H9 (cell line): Measurements from ENCODE around the gene FASTK. TPM values are rescaled to one million over a fixed set of nuclear protein-coding genes. Genes with fewer than 3 reads are reported as not detected.

ENCODE experiments used
- DNase-seq: peaks from one replicate; pipeline ENCODE4 v3.0.0-alpha.2; 2017
- H2AFZ ChIP-seq: one replicate; pipeline ENCODE4 v1.6.1; 2013; ENCODE audit warnings: mild to moderate bottlenecking, low read length, control low read depth, moderate library complexity
- H2AK5ac ChIP-seq: 2 replicates; pipeline ENCODE4 v1.6.1; 2013; ENCODE audit warnings: low read length, control low read depth, mixed read lengths; ENCODE audit not compliant: insufficient read length
- H2BK120ac ChIP-seq: one replicate; pipeline ENCODE4 v1.6.1; 2013; ENCODE audit warnings: low read depth, mild to moderate bottlenecking, low read length, control low read depth, inconsistent platforms; ENCODE audit not compliant: poor library complexity, severe bottlenecking
- H2BK12ac ChIP-seq: 2 replicates; pipeline ENCODE4 v1.6.1; 2013; ENCODE audit warnings: low read length, control low read depth, mixed read lengths, low read depth; ENCODE audit not compliant: insufficient read length
- H2BK15ac ChIP-seq: 2 replicates; pipeline ENCODE4 v1.6.1; 2013; ENCODE audit warnings: low read depth, low read length, control low read depth
- H2BK20ac ChIP-seq: one replicate; pipeline ENCODE4 v1.6.1; 2013; ENCODE audit warnings: low read depth, mild to moderate bottlenecking, low read length, control low read depth, inconsistent platforms; ENCODE audit not compliant: poor library complexity, severe bottlenecking
- H2BK5ac ChIP-seq: 2 replicates; pipeline ENCODE4 v1.6.1; 2013; ENCODE audit warnings: low read length, control low read depth, mixed read lengths; ENCODE audit not compliant: insufficient read length
- H3K14ac ChIP-seq: 2 replicates; pipeline ENCODE4 v1.6.1; 2013; ENCODE audit warnings: low read length, control low read depth; ENCODE audit not compliant: insufficient read depth
- H3K18ac ChIP-seq: 2 replicates; pipeline ENCODE4 v1.6.1; 2013; ENCODE audit warnings: low read depth, mild to moderate bottlenecking, mixed read lengths, low read length, control low read depth; ENCODE audit not compliant: insufficient read length
- H3K23ac ChIP-seq: 2 replicates; pipeline ENCODE4 v1.6.1; 2013; ENCODE audit warnings: low read length, control low read depth, mixed read lengths, low read depth; ENCODE audit not compliant: insufficient read length
- H3K23me2 ChIP-seq: 2 replicates; pipeline ENCODE4 v1.6.1; 2013; ENCODE audit warnings: low read depth, mild to moderate bottlenecking, mixed read lengths, low read length, control low read depth; ENCODE audit not compliant: insufficient read length, poor library complexity, severe bottlenecking
- H3K27ac ChIP-seq: 2 replicates; pipeline ENCODE4 v1.5.1; 2013; ENCODE audit warnings: low read length, control low read depth, mixed read lengths, low read depth; ENCODE audit not compliant: insufficient read length
- H3K27me3 ChIP-seq: 2 replicates; pipeline ENCODE4 v1.6.1; 2013; ENCODE audit warnings: low read length, control low read depth, inconsistent platforms; ENCODE audit not compliant: insufficient read depth
- H3K4ac ChIP-seq: 2 replicates; pipeline ENCODE4 v1.6.1; 2013; ENCODE audit warnings: low read depth, mild to moderate bottlenecking, control low read depth, inconsistent platforms, low read length, moderate library complexity
- H3K4me1 ChIP-seq: 2 replicates; pipeline ENCODE4 v1.6.1; 2013; ENCODE audit warnings: low read length, control low read depth, inconsistent platforms; ENCODE audit not compliant: insufficient read depth
- H3K4me2 ChIP-seq: 2 replicates; pipeline ENCODE4 v1.6.1; 2013; ENCODE audit warnings: low read length, control low read depth, mixed read lengths; ENCODE audit not compliant: insufficient read length, insufficient read depth
- H3K56ac ChIP-seq: 2 replicates; pipeline ENCODE4 v1.6.1; 2013; ENCODE audit warnings: low read depth, mild to moderate bottlenecking, mixed read lengths, low read length, control low read depth; ENCODE audit not compliant: insufficient read length
- H3K79me1 ChIP-seq: 2 replicates; pipeline ENCODE4 v1.6.1; 2013; ENCODE audit warnings: low read depth, mild to moderate bottlenecking, moderate library complexity, low read length, control low read depth, inconsistent platforms; ENCODE audit not compliant: insufficient read depth, poor library complexity, severe bottlenecking
- H3K79me2 ChIP-seq: 2 replicates; pipeline ENCODE4 v1.6.1; 2013; ENCODE audit warnings: low read length, control low read depth, inconsistent platforms; ENCODE audit not compliant: insufficient read depth
- H3K9ac ChIP-seq: 2 replicates; pipeline ENCODE4 v1.6.1; 2013; ENCODE audit warnings: low read length, control low read depth, mixed read lengths; ENCODE audit not compliant: insufficient read length; ENCODE audit errors: extremely low read depth
- H3K9me3 ChIP-seq: one replicate; pipeline ENCODE4 v1.6.1; 2013; ENCODE audit warnings: low read depth, low read length, inconsistent platforms; ENCODE audit not compliant: control insufficient read depth
- H3T11ph ChIP-seq: one replicate; pipeline ENCODE4 v1.6.1; 2013; ENCODE audit warnings: mild to moderate bottlenecking, low read length, control low read depth, inconsistent platforms
- H4K20me1 ChIP-seq: one replicate; pipeline ENCODE4 v1.6.1; 2013; ENCODE audit not compliant: control insufficient read depth, insufficient read length, insufficient read depth
- H4K5ac ChIP-seq: 2 replicates; pipeline ENCODE4 v1.6.1; 2013; ENCODE audit warnings: low read depth, mild to moderate bottlenecking, mixed read lengths, low read length, control low read depth; ENCODE audit not compliant: insufficient read length
- H4K8ac ChIP-seq: replicated peaks from 2 replicates; pipeline ENCODE4 v1.6.1; 2013; ENCODE audit warnings: low read length, control low read depth, mixed read lengths, low read depth; ENCODE audit not compliant: insufficient read length
- H4K91ac ChIP-seq: 2 replicates; pipeline ENCODE4 v1.6.1; 2013; ENCODE audit warnings: low read depth, mild to moderate bottlenecking, moderate library complexity, mixed read lengths, low read length, control low read depth; ENCODE audit not compliant: insufficient read length
- H3K27ac Mint-ChIP-seq, 3 experiments: 2 replicates in 2 of 3; 3 replicates in 1 of 3; pipeline ENCODE4 v1.8.0; 2020 to 2021; ENCODE audit warnings: mixed read lengths in 3 of 3, mild to moderate bottlenecking in 1 of 3, moderate library complexity in 1 of 3
- H3K27me3 Mint-ChIP-seq: 2 replicates; pipeline ENCODE4 v1.8.0; 2021; ENCODE audit warnings: low read depth, mild to moderate bottlenecking, moderate library complexity, mixed read lengths
- H3K36me3 Mint-ChIP-seq, 3 experiments: 2 replicates in 2 of 3; 3 replicates in 1 of 3; pipeline ENCODE4 v1.8.0; 2020 to 2021; ENCODE audit warnings: low read depth in 3 of 3, mixed read lengths in 3 of 3; ENCODE audit not compliant: insufficient read depth in 1 of 3
- H3K4me1 Mint-ChIP-seq, 2 experiments: 2 replicates each; pipeline ENCODE4 v1.8.0; 2020; ENCODE audit warnings: mixed read lengths in 2 of 2
- H3K4me3 Mint-ChIP-seq, 2 experiments: 2 replicates in 1 of 2; 3 replicates in 1 of 2; pipeline ENCODE4 v1.8.0; 2020 to 2021; ENCODE audit warnings: mild to moderate bottlenecking in 2 of 2, mixed read lengths in 2 of 2, moderate library complexity in 1 of 2
- H3K9me3 Mint-ChIP-seq, 2 experiments: 2 replicates in 1 of 2; 3 replicates in 1 of 2; pipeline ENCODE4 v1.8.0; 2020; ENCODE audit warnings: mild to moderate bottlenecking in 2 of 2, mixed read lengths in 2 of 2, moderate library complexity in 1 of 2
- CTCF ChIP-seq: fragments of 200-600 bp; sonication (generic); conservative IDR thresholded peaks from 3 replicates; pipeline ENCODE4 v1.8.0; 2021; ENCODE audit warnings: antibody characterized with exemption, mild to moderate bottlenecking
- WGBS: extraction: QIAGEN DNeasy Blood & Tissue Kit; methylation state at CpG from one replicate; pipeline ENCODE4 v1.1.7; 2013; ENCODE audit warnings: missing lambda C conversion rate, low lambda C conversion rate, mixed read lengths; ENCODE audit not compliant: insufficient read length; ENCODE audit errors: extremely low coverage; 5-methylcytosine and 5-hydroxymethylcytosine counted together
- total RNA-seq: library from RNA; stranded (reverse); gene quantifications from 2 replicates; pipeline ENCODE4 v1.2.1, GENCODE V29; 2021

FASTK gene
- total RNA-seq, 1 experiment from 2014 or later, result 57.8 TPM

GRCh38 chr7:151119902-151120301 is 39.3 kb upstream of the FASTK start:
- peaks cover 4% of the 10 kb centered on the region for H4K20me1 ChIP-seq
- H3K23me2 ChIP-seq, result no peaks in the 10 kb centered on the region
- H3K14ac ChIP-seq, result no peak overlapping the region
- no peak overlapping the region for H2BK20ac ChIP-seq
- no CpG with 5 or more reads among the region's 27 CpGs for WGBS
- H4K8ac ChIP-seq, result no peak overlapping the region
- no peak overlapping the region for H3T11ph ChIP-seq
- H2BK5ac ChIP-seq, result no peak overlapping the region
- no peaks in the 10 kb centered on the region; the same call in 1 of the 2 replicates for H3K79me2 ChIP-seq
- Mint-ChIP-seq H3K4me1 (peaks cover 17 to 18% of the 10 kb centered on the region in 2 experiments), H3K36me3 (peaks cover 33 to 58% (median 49%) of the 10 kb centered on the region in 3 experiments), H3K27ac (peak overlapping the region in 1 of 3 experiments; percentile 72; a peak in 1 of 7 replicates), H3K9me3 (no peaks in the 10 kb centered on the region), H3K27me3 (peaks cover 11% of the 10 kb centered on the region), H3K4me3 (no peak overlapping the region)
- H2AK5ac ChIP-seq, result no peak overlapping the region
- H3K56ac ChIP-seq, result no peak overlapping the region
- no peak overlapping the region for H2BK15ac ChIP-seq
- no peak overlapping the region for H2BK120ac ChIP-seq
- H3K4me1 ChIP-seq, result no peaks in the 10 kb centered on the region; the same call in 1 of the 2 replicates
- H3K27me3 ChIP-seq, result no peaks in the 10 kb centered on the region
- H4K5ac ChIP-seq, result no peak overlapping the region
- no peak overlapping the region for H3K27ac ChIP-seq
- no peak overlapping the region for H3K4ac ChIP-seq
- H3K9me3 ChIP-seq, result no peaks in the 10 kb centered on the region
- H2BK12ac ChIP-seq, result no peak overlapping the region
- no peak overlapping the region for H3K4me2 ChIP-seq
- H3K79me1 ChIP-seq, result peaks cover 3% of the 10 kb centered on the region
- DNase-seq, result no peak
- TF ChIP-seq CTCF, result no peak
- no peak overlapping the region for H3K23ac ChIP-seq
- H4K91ac ChIP-seq, result no peak overlapping the region
- H3K9ac ChIP-seq, result no peak overlapping the region
- H3K18ac ChIP-seq, result no peak overlapping the region
- H2AFZ ChIP-seq, result no peak overlapping the region
